ENCODE measurements around the gene KLHL3.

KLHL3 gene

GRCh38 chr5:137570070-137570469 is 165.8 kb downstream of the KLHL3 start:
- DNase-seq: no peak

Data from fibroblast of upper back skin (primary cell).